Globus pallidus (tissue), 1 donor: Measurements from ENCODE around the gene FRMPD4.
"Not testable (repeated sequence)": the region's sequence is repeated elsewhere in the genome, so short reads cannot be mapped to it uniquely, and the experiment has no call there.

Experiments used
- DNase-seq: peaks from one replicate; pipeline ENCODE4 v3.0.0-alpha.2; 2015; ENCODE audit warnings: low spot score

The FRMPD4 gene

GRCh38 chrX:12441381-12442128 is 303.3 kb downstream of the FRMPD4 start:
- no peak for DNase-seq

GRCh38 chrX:12443534-12444098 is 305.3 kb downstream of the FRMPD4 start:
- DNase-seq: no peak

GRCh38 chrX:12446342-12447075 is 308.2 kb downstream of the FRMPD4 start:
- DNase-seq: no peak

DNA sequence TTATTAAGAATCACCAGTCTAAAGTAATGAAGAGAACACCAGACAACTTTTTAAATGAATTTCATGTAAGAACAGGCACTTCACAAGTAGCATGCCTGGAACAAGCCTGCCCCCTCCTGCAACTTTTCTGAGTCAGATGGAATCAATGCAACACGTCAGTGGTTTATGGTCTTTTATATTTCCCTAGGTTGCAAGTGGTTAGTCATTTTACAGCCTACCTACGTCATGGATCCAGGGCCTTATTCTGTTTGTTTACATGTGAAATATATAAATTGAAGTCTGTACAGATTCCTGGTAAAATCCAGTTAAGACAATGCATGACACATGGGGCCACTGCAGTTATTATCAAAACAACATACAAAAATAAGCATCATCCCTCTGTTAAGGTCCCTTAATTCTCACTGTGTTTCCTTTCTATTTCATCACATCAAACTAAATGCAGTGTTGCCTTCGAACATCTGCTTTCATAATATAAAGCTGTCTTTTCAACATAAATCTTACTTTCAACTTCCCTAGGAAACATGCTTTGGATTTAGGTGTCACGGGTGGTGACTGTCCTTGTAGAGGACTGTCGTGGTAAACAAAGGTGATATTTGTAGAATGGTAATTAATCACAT is 309.3 kb downstream of the FRMPD4 start:
- DNase-seq: no peak

- no peak for DNase-seq
Measured at GRCh38 chrX:12452268-12452667, 314.0 kb downstream of the FRMPD4 start.

GRCh38 chrX:12460929-12461328 is 322.7 kb downstream of the FRMPD4 start:
- no peak for DNase-seq

DNA sequence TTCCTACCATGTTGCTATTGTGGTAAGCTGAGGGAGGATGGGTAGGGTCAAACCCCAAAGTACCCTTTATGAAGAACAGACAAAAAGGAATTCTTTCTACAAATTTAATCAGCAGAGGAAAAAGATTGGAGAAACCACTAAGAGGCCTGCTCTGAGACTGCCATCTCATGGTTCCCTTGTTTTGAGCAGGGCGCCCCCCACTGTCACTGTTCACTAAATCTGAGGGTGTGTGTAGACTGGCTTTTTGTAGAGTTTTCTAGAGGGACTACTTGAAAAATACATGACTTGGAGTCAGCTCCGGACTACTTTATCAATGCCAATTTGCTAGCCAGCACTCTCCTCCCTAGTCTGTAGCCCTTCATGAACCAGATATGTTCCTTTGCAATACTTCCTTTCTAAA is 324.8 kb downstream of the FRMPD4 start:
- no peak for DNase-seq

GRCh38 chrX:12463873-12464272 is 325.6 kb downstream of the FRMPD4 start:
- no peak for DNase-seq

DNA sequence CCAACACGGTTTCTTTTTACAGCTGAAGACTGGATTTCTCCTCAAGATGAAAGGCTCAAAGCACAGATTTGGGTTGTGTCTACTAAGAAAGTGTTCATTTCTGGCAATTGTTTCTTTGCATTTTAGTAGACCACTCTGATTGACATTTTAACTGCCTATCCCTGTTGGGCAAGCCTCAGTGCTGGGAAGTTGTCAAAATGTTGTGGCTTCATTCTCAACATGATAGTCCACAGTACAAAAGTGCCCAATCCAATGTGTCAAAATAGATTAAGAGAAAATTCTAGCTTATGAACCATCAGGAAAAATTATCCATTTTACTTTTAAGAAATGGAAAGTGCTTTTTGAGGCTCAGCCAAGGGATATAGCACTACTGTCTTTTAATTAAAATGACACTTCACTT is 329.0 kb downstream of the FRMPD4 start:
- DNase-seq: no peak

- no peak for DNase-seq
Measured at GRCh38 chrX:12469296-12469695, 331.0 kb downstream of the FRMPD4 start.

- no peak for DNase-seq
Measured at GRCh38 chrX:12471061-12471460, 332.8 kb downstream of the FRMPD4 start.

DNA sequence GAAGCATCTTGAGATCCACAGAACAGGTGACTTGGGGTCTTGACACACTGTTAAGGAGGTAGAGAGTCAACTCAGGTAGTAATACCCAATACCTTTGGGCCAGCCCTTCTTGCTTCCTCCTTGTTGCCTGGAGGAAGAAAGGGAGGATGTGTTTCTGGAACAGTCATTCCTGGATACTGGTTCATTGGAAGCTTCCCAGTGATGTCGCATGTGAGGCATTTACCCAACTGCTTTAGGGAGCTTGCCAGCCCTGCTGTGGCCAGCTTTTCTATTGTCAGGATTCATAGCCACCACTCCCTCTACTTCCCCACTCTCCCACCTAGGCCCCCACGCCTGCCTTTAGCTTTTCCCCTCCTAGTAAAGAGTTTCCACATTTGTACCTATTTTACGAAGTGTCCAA is 342.7 kb downstream of the FRMPD4 start:
- DNase-seq: no peak

- no peak for DNase-seq
Measured at GRCh38 chrX:12488220-12488619, 349.9 kb downstream of the FRMPD4 start.

DNA sequence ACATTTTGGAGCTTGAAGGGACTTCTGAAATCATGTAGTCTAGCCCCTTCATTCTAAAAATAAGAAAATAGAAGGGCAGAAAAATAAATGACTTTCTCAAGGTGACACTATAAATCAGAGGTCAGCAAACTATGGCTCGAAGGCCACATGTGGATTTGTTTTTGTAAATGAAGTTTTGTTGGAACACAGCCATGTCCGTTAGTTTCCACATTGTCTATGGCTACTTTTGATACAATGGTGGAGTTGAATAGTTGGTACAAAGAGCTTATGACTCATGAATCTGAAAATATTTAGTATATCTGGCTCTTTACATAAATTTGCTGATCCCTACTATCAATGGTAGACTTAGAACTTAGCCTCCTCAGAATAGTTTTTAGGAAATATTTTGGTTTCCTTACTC is 350.5 kb downstream of the FRMPD4 start:
- DNase-seq: no peak

GRCh38 chrX:12489341-12489740 is 351.1 kb downstream of the FRMPD4 start:
- no peak for DNase-seq

GRCh38 chrX:12494400-12495138 is 356.3 kb downstream of the FRMPD4 start:
- DNase-seq: no peak

DNA sequence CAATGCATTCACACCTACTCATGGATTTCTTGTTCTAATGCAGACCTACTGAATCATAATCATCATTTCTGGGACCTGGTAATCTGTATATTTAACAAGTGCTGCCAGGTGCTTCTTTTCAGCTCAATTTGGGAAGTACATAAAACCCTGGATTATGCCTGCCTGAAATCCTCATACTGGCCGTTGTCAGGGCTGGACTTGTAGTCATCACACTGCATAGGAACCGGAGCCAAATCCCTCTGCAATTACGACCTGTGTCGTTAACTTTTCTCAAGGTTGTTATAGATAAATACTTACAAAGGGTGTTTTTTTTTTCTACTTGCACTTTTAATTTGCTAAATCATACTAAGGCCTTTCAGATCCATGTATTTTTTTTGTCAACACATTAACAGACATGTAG is 358.1 kb downstream of the FRMPD4 start:
- DNase-seq: no peak

GRCh38 chrX:12497832-12498591 is 359.7 kb downstream of the FRMPD4 start:
- DNase-seq: peak; percentile 3

DNA sequence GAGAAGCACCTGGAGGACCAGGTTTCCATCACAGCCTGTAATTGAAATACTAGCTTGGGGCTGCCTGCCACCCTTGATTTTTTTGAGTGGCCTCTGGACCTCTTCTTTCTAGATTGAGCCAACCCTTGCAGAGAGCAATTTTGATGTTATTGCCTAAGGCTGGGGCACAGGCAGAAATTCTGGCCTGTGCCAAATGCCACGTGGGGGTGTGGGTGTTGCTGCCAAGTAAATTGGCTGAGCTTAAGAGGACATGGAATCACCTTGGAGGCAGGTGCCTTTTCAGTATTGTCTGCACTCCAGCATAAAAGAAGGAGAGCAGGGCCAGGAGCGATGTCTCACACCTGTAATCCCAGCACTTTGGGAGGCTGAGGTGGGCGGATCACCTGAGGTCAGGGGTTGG is 366.9 kb downstream of the FRMPD4 start:
- no peak for DNase-seq

DNA sequence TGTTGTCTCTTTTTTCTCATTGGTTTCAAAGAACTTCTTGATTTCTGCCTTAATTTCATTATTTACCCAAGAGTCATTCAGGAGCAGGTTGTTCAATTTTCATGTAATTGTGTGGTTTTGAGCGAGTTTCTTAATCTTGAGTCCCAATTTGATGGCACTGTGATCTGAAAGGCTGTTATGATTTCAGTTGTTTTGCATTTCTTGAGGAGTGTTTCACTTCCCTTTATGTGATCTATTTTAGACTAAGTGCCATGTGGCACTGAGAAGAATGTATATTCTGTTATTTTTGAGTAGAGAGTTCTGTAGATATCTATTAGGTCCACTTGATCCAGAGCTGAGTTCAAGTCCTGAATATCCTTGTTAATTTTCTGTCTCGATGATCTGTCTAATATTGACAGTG is 377.1 kb downstream of the FRMPD4 start:
- not testable (repeated sequence) for DNase-seq

DNA sequence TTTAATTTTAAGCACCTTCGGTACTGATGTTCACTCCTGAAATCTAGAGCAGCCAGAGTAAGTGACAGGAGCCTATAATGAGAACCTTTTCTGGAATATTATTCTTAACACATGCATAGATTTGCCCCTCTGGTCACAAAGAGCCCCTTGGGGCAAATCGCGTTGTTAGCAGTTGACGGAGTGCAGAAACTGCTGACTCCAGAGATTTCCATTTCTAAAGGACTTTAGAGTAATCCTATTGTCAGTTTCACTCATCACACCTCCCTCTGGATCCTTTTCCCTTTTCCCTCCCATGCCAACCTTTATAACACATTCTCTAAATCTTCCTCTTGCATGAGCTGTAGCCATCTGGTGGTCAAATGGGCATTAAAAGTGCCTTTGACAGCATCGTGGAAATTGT is 388.0 kb downstream of the FRMPD4 start:
- DNase-seq: no peak
